ENCODE results near the gene B3GALT2. TPM values are rescaled to one million over a fixed set of nuclear protein-coding genes. Genes with fewer than 3 reads are reported as not detected.
A peak's percentile ranks its signal among the peaks of the same experiment; 100 is the strongest.

The B3GALT2 gene
- total RNA-seq, 1 donor from 2014 or later = 7.6 TPM

GRCh38 chr1:193144999-193145398 lies 41.4 kb downstream of the B3GALT2 start:
- H3K9me3 Mint-ChIP-seq (ENCODE audit: low read depth) = no peaks in the 10 kb centered on the region
- H3K27me3 Mint-ChIP-seq (ENCODE audit: low read depth) = no peaks in the 10 kb centered on the region
- H3K27ac Mint-ChIP-seq (ENCODE audit: unreplicated experiment) = no peak overlapping the region
- DNase-seq (ENCODE audit: low spot score) = no peak
- peaks cover 19% of the 10 kb centered on the region for H3K36me3 Mint-ChIP-seq (ENCODE audit: low read depth)
- no peak for TF ChIP-seq CTCF (IDR thresholded peaks at IDR 0.05)
- no peak overlapping the region for H3K4me3 Mint-ChIP-seq (ENCODE audit: unreplicated experiment)
- H3K4me1 Mint-ChIP-seq (ENCODE audit: low read depth) = peaks cover 7% of the 10 kb centered on the region

GRCh38 chr1:193144361-193144938 lies 42.0 kb downstream of the B3GALT2 start:
- no peaks in the 10 kb centered on the region for H3K9me3 Mint-ChIP-seq (ENCODE audit: low read depth)
- TF ChIP-seq CTCF (IDR thresholded peaks at IDR 0.05) = no peak

GRCh38 chr1:193143285-193143684 lies 43.1 kb downstream of the B3GALT2 start:
- H3K27me3 Mint-ChIP-seq (ENCODE audit: low read depth) = no peaks in the 10 kb centered on the region
- H3K4me3 Mint-ChIP-seq (ENCODE audit: unreplicated experiment) = no peak overlapping the region
- TF ChIP-seq CTCF (IDR thresholded peaks at IDR 0.05) = peak; percentile 85
- H3K9me3 Mint-ChIP-seq (ENCODE audit: low read depth) = no peaks in the 10 kb centered on the region
- H3K36me3 Mint-ChIP-seq (ENCODE audit: low read depth) = peaks cover 27% of the 10 kb centered on the region
- DNase-seq (ENCODE audit: low spot score) = no peak
- H3K4me1 Mint-ChIP-seq (ENCODE audit: low read depth) = peaks cover 13% of the 10 kb centered on the region
- no peak overlapping the region for H3K27ac Mint-ChIP-seq (ENCODE audit: unreplicated experiment)

More at GRCh38 chr1:193144361-193144938, 42.0 kb downstream of the B3GALT2 start:
- Mint-ChIP-seq H3K27ac (ENCODE audit: unreplicated experiment) (no peak overlapping the region), H3K4me1 (ENCODE audit: low read depth) (peaks cover 8% of the 10 kb centered on the region), H3K36me3 (ENCODE audit: low read depth) (peaks cover 23% of the 10 kb centered on the region), H3K27me3 (ENCODE audit: low read depth) (no peaks in the 10 kb centered on the region), H3K4me3 (ENCODE audit: unreplicated experiment) (no peak overlapping the region)
- DNase-seq (ENCODE audit: low spot score) = no peak

- Mint-ChIP-seq H3K27ac (ENCODE audit: unreplicated experiment) (peak overlapping the region; percentile 8), H3K9me3 (ENCODE audit: low read depth) (no peaks in the 10 kb centered on the region)
Observed at GRCh38 chr1:193142409-193142808, 44.0 kb downstream of the B3GALT2 start.

GRCh38 chr1:193141804-193142203 lies 44.6 kb downstream of the B3GALT2 start:
- peak overlapping the region; percentile 55 for H3K27ac Mint-ChIP-seq (ENCODE audit: unreplicated experiment)

More at GRCh38 chr1:193142409-193142808, 44.0 kb downstream of the B3GALT2 start:
- no peak for DNase-seq (ENCODE audit: low spot score)
- peaks cover 30% of the 10 kb centered on the region for H3K36me3 Mint-ChIP-seq (ENCODE audit: low read depth)
- peaks cover 18% of the 10 kb centered on the region for H3K4me1 Mint-ChIP-seq (ENCODE audit: low read depth)
- TF ChIP-seq CTCF (IDR thresholded peaks at IDR 0.05) = no peak
- H3K4me3 Mint-ChIP-seq (ENCODE audit: unreplicated experiment) = no peak overlapping the region
- H3K27me3 Mint-ChIP-seq (ENCODE audit: low read depth) = no peaks in the 10 kb centered on the region

More at GRCh38 chr1:193141804-193142203, 44.6 kb downstream of the B3GALT2 start:
- H3K36me3 Mint-ChIP-seq (ENCODE audit: low read depth) = peaks cover 27% of the 10 kb centered on the region
- no peak for DNase-seq (ENCODE audit: low spot score)
- H3K27me3 Mint-ChIP-seq (ENCODE audit: low read depth) = no peaks in the 10 kb centered on the region
- no peak for TF ChIP-seq CTCF (IDR thresholded peaks at IDR 0.05)
- H3K4me3 Mint-ChIP-seq (ENCODE audit: unreplicated experiment) = no peak overlapping the region
- peaks cover 22% of the 10 kb centered on the region for H3K4me1 Mint-ChIP-seq (ENCODE audit: low read depth)
- H3K9me3 Mint-ChIP-seq (ENCODE audit: low read depth) = no peaks in the 10 kb centered on the region
